A549 treated with GW870086 at 1 μM for 4 hours (cell line): ENCODE data around the gene EPHB6. TPM values are rescaled to one million over a fixed set of nuclear protein-coding genes. Genes with fewer than 3 reads are reported as not detected.

Experiments used
- total RNA-seq: library from RNA; stranded (reverse); fragments of 200-300 nt; extraction: Qiagen RNA extraction; gene quantifications from 5 replicates; pipeline ENCODE4 v1.2.3, GENCODE V29; 2022; ENCODE audit warnings: low read depth

The EPHB6 gene
- 0.35 to 0.98 TPM (median 0.57 TPM) in 5 replicates for total RNA-seq

GRCh38 chr7:142854372-142855113 lies at the start of gene EPHB6:
TSS of gene EPHB6 (plus strand) at chr7:142855076. CDS start at chr7:142863228, 8,152 bp downstream.

DNA sequence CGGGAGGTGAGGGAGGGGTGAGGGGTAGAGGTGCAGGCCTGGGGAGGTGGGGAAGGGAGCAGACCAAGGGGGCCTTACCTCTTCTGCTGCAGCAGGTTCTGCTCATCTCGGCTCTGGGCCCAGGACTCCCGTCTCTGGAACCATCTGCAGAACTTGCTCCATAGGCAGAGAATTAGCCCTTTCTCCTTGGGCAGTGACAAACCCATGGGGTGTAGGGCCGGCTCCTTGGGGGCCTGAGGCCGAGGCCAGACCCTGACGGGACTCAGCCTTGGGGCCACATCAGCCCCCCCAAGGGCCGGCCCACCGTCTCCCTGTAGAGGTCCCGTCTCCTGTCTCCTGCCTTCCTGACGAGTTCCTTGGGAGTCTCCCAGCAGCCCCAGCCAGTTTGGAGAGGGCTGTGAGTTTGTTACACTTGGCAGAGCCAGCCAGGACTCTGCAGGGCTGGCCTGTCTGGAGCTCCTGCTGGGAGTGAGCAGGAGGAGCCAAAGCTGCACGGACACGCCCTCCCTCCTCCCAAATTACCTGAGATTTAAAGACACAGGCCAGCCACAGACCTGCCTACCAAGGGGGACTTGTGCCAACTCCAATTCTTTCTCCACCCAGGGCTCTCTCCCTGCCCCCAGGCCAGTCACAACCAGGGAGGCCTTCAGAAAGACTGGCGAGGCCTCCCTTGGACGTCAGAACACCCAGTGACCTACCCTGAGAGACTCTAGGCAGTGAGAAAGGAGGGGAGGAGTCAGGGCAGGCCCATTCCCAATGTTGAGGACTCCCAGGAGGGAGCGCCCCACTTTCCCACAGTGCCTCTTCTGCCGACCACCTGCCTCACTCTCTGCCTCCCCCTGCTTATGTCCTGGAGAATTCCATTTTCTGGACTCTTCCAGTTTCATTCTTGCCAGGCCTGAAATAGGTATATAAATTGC lies 30.7 kb downstream of the EPHB6 start, which contains the start of gene TRPV6:
TRPV6 (minus strand) TSS at position 435 of the 920 bp plus-strand sequence.

Other genes with a start within 250 kb of the EPHB6 start
- not detected in 5 replicates for gene PRSS1, start 105.6 kb upstream of the EPHB6 start, total RNA-seq
- not detected in 5 replicates for gene PRSS2, start 84.1 kb upstream of the EPHB6 start, total RNA-seq
- gene TRPV6, start 30.7 kb downstream of the EPHB6 start, total RNA-seq, result not detected in 5 replicates
- not detected in 5 replicates for gene TRPV5, start 78.7 kb downstream of the EPHB6 start, total RNA-seq
- not detected in 5 replicates for gene LLCFC1, start 84.4 kb downstream of the EPHB6 start, total RNA-seq
- gene KEL, start 107.3 kb downstream of the EPHB6 start, total RNA-seq, result not detected in 5 replicates
- not detected in 5 replicates for gene OR9A2, start 172.1 kb downstream of the EPHB6 start, total RNA-seq
- gene OR6V1, start 197.3 kb downstream of the EPHB6 start, total RNA-seq, result not detected in 5 replicates